CD4-positive, alpha-beta T cell treated with Interleukin-15 for 4 hours (primary cell): ENCODE data around the gene PHACTR2.

ENCODE experiments used
- DNase-seq: peaks from one replicate; pipeline ENCODE4 v3.0.0-alpha.2; 2020; ENCODE audit warnings: low spot score

The PHACTR2 gene

GRCh38 chr6:143675382-143675900 is 2.3 kb upstream of the PHACTR2 start:
- DNase-seq = no peak

GRCh38 chr6:143675946-143676345 is 1.8 kb upstream of the PHACTR2 start:
- DNase-seq = no peak

DNA sequence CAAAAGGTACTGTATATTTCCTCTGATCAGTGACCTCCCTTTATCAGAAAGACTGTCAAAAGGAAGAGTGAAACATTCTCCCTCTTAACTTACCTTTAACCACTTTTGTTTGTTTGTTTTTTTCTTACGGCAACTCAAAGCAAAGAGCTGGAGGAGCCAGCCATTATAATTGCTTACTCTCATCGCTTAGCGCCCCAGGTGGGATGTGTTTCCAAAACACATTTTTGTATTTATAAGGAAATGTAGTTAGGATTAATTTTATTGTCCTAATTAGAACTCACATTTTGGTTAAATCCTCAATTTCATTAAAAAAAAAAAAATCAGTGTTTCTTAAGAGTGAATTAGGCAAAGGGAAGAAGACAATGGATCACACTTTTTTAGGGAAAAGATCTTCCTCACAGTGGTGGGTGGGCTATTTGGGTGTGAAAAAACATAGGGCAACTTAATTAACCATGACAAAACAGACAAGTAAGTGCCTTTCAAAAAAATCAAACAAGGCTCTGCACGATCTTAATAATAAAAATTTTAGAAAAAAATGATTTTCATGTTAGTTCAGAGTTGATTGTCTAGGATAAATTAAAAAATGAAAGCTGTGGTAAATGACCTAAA is 1.2 kb upstream of the PHACTR2 start:
- DNase-seq = no peak

DNA sequence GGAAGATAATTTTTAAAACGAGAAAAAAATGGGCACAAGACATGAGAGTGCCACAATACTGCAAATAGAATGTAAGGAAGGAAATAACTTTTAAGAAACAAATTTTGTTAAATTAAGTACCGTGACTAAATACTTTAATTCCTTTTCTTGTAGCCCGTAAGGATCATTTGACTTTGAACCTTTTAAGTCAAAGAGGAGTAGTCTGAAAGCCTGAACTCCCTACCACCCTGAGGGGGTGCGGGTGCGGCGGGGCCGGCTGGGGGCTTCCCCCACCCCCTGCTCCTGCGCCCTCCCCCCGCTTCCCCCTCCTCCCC is 231 bp upstream of the PHACTR2 start:
- no peak for DNase-seq

GRCh38 chr6:143679041-143679440 is 1.3 kb downstream of the PHACTR2 start:
- DNase-seq = no peak

GRCh38 chr6:143680141-143680540 is 2.4 kb downstream of the PHACTR2 start:
- DNase-seq = no peak

DNA sequence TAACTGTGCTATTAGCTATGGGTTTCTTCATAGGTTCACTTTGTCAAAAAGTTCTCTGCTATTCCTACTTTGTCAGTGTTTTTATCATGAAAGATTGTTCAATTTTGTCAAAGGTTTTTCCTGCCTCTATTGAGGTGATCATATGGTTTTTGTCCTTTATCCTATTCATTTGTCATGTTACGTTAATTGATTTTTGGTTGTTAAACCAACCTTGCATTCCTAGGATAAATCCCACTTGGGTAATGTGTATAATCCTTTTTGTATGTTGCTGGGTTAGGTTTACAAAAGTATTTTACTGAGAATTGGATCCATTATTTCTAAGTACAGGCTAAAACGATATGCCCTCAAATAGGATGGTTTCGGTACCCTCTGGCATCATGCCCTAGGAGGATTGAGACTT is 5.0 kb downstream of the PHACTR2 start:
- no peak for DNase-seq

- DNase-seq = no peak
Observed at GRCh38 chr6:143684486-143684885, 6.7 kb downstream of the PHACTR2 start.

DNA sequence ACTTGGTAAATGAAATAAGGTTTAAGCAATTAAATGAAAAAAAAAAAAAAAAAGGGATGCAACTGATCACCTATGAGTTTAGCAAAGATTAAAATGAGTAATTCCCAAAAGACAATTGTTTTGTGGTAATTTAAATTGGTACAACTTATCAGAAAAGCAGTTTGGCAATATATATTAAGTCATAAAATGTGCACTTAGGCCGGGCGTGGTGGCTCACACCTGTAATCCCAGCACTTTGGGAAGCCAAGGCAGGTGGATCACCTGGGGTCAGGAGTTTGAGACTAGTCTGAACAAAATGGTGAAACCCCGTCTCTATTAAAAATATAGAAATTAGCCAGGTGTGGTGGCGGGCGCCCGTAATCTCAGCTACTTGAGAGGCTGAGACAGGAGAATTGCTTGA is 7.9 kb downstream of the PHACTR2 start:
- no peak for DNase-seq

- DNase-seq = no peak
Observed at GRCh38 chr6:143687591-143687990, 9.8 kb downstream of the PHACTR2 start.

DNA sequence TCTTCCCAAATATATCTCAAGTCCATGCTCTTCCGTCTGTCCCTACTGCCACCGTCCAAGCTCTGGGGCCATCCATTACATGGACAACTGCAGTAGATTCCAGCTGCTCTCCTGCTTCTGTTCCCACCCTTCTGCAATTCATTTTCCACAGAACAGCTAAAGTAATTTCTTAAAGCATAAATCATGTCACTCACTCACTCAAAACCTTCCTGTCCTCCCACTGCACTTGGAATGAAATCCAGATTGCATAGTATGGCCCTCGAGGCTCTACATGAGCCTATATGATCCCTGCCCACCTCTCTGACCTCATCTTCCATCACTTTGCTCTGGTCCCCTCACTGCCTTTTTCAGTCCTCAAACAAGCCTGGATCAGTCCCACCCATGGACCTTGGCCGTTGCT is 10.9 kb downstream of the PHACTR2 start:
- DNase-seq = no peak

GRCh38 chr6:143689852-143690251 is 12.1 kb downstream of the PHACTR2 start:
- no peak for DNase-seq

DNA sequence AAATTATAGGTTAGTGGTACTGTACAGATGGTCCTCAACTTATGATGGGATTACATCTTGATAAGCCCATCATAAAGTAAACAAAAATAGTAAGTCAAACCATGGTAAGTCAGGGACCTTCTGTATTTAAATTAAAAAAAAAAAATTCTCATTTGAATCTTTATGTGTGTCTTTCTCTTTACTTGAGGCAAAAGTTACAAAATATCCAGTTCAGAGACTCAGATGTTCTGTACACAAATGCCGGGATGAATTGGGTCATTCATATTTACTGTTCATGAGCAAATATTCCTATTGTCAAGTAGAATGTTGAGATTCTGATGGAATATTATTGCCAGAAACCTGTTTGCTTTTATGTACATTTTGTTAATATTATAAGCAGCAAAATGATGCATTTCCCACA is 13.4 kb downstream of the PHACTR2 start:
- DNase-seq = no peak

DNA sequence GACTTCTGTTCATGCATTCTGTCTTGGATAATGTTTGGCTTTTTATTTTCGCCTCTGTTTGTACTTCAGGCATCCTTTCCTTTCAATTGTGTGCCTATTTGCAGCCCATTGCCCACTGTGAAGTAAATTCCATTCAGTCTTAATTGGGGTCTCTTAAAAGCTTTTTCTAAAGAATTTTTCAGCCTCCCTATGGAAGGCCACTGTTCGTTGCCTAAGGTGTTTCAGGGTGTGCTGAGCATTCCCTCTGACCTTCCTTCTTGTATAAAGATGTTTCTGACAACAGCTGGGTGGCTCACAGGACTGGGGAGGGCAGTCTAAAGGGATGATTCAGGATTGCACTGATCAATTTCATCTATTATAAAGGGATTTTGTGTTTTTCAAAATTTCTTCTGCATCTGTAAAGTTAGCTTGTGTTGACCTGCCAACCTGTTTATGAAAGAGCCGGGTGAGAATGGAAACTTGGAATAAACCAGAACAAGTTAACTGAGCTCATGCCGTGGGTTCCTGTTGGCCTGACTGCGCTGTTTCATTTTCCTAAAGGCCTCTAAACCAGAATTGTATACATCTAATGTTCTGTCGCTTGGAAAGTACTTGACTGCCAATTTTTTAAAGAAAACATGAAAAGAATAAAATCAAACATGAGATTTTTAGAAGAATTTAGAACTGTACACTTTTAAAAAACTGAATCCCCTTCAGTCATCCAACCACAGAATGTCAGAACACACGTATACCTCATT is 14.3 kb downstream of the PHACTR2 start:
- no peak for DNase-seq

DNA sequence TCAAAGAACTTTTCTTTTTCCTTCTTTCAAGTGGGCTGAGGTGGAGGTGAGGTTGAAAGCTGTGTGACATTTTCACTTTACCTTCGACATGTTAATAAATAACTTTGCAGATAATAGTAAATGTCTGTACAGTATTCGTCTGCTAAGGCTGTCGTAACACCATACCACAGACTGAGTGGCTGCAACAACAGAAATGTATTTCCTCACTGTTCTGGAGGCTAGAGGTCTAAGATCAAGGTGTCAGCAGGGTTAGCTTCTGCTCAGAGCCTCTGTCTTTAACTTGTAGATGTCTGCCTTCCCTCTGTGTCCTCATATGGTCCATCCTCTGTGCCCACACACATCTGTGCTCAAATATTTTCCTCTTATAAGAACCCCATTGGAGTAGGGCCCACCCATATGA is 14.9 kb downstream of the PHACTR2 start:
- no peak for DNase-seq

DNA sequence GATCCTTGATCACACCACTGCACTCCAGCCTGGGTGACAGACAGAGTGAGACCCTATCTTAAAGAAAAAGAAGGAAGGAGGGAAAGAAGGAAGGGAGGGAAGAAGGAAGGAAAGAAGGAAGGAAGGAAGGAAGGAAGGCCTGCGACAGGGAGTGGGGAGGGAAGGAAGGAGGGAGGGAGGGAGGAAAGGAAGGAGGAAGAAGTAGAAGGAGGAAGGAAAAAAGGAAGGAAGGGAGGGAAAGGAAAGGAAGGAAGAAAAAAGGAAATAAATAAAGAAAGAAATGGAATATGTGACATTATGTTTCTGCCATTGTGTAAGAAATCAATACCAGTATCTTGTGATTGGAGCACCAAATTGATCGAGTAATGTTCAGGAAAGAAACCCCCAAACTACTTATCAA is 16.2 kb downstream of the PHACTR2 start:
- no peak for DNase-seq

DNA sequence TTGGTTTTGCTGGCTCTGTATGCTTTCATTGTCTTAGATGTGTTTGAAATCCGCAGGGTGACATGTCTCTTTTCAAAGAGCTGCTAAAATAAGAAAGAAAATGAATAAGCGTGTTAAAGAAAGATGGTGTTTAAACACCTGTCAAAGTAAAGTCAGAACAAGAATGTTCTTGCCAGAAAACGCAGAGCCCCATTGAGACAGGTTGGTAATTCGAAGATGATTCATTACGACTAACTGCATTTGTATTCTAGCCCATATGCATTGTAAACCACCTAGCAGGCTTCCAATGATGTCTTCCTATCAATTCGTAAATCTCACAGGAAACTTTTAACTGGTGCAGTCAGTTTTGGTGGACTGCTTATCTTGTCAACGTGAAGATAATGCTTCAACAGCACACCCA is 16.8 kb downstream of the PHACTR2 start:
- DNase-seq = no peak

GRCh38 chr6:143695130-143695968 is 17.6 kb downstream of the PHACTR2 start:
- no peak for DNase-seq

DNA sequence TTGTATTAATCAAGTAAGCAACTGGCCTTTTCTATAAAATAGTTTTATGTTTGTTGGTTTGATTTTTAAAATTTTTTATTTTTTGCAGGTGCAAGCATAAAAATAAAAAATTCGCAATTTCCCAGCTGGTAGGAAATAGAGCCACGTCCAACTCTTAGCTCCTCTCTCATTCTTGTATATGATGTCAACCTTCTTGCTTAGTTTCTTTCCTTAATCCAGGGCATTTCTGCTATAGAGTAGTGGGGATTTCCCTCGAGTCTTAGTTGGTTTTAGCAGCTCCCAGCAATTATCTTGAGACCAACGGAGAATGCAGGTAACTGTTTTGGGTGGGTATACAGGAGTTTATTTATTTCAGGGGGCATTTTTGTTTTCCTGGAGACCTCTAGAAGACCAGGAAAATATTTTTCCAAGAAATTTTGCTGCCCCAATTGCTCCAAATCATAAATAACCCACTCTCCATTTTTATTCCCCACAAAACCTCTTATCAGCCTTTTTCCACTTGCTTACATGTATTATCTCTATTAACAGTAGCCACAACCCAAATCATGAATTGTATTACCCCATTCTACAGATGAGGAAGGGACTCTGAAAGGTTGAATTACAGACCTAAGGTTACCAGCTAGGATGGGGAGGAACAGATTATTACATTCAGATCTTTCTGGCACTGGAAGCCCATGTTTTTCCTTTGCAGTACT is 18.4 kb downstream of the PHACTR2 start:
- no peak for DNase-seq

DNA sequence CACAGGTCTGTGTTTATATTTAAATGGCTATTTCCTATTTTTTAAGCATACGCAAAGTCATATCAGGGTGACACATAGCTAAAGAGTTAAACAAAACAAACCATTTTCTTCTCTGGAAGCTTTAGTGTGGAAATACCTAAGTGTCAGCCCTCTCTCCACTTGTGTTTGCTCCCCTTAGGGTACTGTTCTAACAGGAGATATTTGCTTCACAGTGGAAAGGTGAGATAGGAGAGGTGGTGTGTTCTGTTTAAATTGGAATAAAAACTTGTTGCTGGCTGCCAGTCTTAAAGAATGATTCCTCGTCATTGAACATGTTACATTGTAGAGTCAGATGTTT is 18.9 kb downstream of the PHACTR2 start:
- DNase-seq = no peak

DNA sequence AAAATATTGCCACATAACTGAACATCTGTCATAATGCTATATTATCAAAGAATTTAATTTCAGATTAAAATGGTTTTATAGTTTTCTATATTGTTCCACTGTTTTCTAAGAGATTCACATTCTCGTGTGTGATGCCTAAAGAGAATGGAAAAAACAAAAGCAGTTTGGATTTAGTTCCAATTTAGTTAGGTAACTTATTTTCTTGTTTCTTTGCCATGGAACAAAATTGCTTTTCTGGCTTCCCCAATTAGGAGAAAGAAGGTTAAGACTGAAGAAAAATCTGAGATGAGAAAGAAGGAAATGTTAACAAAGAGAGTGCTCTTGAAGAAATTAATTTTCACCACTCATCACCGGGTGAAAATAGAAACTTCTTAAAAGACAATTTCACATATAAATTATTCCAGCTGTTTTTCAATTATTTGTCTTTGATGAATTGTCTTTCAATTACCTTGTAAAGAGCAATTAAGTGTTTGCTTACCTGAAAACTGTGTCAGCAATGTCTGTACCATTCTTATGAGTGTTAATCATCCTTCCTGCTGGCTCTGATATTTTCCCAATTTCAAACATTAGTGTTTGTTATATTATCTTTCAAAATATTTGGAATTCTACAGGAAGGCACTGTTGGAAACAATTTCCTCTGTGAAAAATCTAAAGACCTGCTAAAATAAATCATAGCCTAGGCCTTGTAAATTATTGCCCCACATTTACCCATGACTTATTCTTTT is 19.5 kb downstream of the PHACTR2 start:
- no peak for DNase-seq

DNA sequence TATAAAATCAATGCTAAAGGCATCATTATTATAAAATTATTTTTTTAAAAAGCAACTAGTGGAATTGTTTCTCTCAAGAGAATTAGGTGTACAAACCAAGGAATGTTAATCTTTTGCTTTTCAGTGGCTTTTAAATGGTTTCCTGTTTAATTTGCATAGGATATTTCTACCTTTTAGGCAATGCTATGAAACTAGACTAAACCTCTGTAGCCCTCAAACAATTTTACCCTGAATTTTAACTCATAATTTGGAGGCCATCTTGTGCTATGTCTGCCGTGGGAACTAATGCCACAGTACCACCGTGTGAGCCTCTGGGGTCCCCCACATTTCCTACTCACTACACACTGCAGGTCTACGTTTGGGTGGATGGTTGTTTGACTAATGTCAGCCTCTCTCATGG is 20.6 kb downstream of the PHACTR2 start:
- DNase-seq = no peak
